Endothelial cell (in vitro differentiated cells): ENCODE data around the gene FAM83F. TPM values are rescaled to one million over a fixed set of nuclear protein-coding genes. Genes with fewer than 3 reads are reported as not detected.

ENCODE experiments used
- DNase-seq: peaks from one replicate; pipeline ENCODE4 v3.0.0; 2021; ENCODE audit warnings: low spot score
- H3K27ac Mint-ChIP-seq: one replicate; pipeline ENCODE4 v1.8.0; 2021; ENCODE audit warnings: mixed read lengths, inconsistent platforms; ENCODE audit not compliant: unreplicated experiment
- H3K27me3 Mint-ChIP-seq: one replicate; pipeline ENCODE4 v1.8.0; 2021; ENCODE audit warnings: mild to moderate bottlenecking, moderate library complexity, mixed read lengths, inconsistent platforms; ENCODE audit not compliant: unreplicated experiment
- H3K36me3 Mint-ChIP-seq: one replicate; pipeline ENCODE4 v1.8.0; 2021; ENCODE audit warnings: mild to moderate bottlenecking, low read depth, mixed read lengths, inconsistent platforms; ENCODE audit not compliant: unreplicated experiment
- H3K4me1 Mint-ChIP-seq: one replicate; pipeline ENCODE4 v1.8.0; 2021; ENCODE audit warnings: mild to moderate bottlenecking, mixed read lengths, inconsistent platforms; ENCODE audit not compliant: unreplicated experiment
- H3K4me3 Mint-ChIP-seq: one replicate; pipeline ENCODE4 v1.8.0; 2021; ENCODE audit warnings: mild to moderate bottlenecking, mixed read lengths, inconsistent platforms; ENCODE audit not compliant: unreplicated experiment
- H3K9me3 Mint-ChIP-seq: one replicate; pipeline ENCODE4 v1.8.0; 2021; ENCODE audit warnings: mixed read lengths, inconsistent platforms; ENCODE audit not compliant: unreplicated experiment
- total RNA-seq: library from RNA; stranded (reverse); fragmentation: NEBNext Ultra II Directional; extraction: Animal tissue kit (Norgen Biotek cat#: 25700); gene quantifications from one replicate; pipeline ENCODE4 v1.2.1, GENCODE V29; 2021; ENCODE audit not compliant: unreplicated experiment
- TF ChIP-seq, protein P1 (sequence below): fragments of 200-600 bp; sonication (generic); IDR thresholded peaks from one replicate; pipeline ENCODE4 v1.5.0; 2021; ENCODE audit warnings: antibody characterized with exemption; ENCODE audit not compliant: unreplicated experiment

Gene FAM83F
- total RNA-seq, 1 donor from 2014 or later = 3.5 TPM

DNA sequence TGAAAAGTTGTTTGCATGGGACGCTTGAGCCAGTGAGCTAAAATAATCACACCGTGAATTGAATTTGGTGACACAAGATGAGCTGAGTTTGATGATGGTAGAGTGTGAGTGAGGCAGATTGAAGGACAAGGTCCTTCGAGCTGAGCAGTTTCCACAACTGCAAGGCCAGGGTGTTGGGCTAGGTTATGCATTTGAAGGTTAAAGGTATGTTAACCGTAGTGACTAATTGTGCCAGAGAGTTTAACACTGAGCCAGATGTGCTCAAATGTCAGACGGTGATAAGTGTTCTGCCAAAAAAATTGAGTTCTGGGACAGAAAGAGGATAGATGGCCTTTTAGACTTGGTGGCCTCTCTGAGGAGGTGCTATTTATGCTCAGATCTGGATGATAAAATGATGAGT, 89.5 kb downstream of the FAM83F start:
- no peak for DNase-seq
- no peaks in the 10 kb centered on the region for H3K27me3 Mint-ChIP-seq
- TF ChIP-seq, protein P1, sequence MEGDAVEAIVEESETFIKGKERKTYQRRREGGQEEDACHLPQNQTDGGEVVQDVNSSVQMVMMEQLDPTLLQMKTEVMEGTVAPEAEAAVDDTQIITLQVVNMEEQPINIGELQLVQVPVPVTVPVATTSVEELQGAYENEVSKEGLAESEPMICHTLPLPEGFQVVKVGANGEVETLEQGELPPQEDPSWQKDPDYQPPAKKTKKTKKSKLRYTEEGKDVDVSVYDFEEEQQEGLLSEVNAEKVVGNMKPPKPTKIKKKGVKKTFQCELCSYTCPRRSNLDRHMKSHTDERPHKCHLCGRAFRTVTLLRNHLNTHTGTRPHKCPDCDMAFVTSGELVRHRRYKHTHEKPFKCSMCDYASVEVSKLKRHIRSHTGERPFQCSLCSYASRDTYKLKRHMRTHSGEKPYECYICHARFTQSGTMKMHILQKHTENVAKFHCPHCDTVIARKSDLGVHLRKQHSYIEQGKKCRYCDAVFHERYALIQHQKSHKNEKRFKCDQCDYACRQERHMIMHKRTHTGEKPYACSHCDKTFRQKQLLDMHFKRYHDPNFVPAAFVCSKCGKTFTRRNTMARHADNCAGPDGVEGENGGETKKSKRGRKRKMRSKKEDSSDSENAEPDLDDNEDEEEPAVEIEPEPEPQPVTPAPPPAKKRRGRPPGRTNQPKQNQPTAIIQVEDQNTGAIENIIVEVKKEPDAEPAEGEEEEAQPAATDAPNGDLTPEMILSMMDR = no peak
- no peaks in the 10 kb centered on the region for H3K36me3 Mint-ChIP-seq
- H3K4me3 Mint-ChIP-seq = no peak overlapping the region
- H3K4me1 Mint-ChIP-seq = no peaks in the 10 kb centered on the region
- H3K27ac Mint-ChIP-seq = no peak overlapping the region
- no peaks in the 10 kb centered on the region for H3K9me3 Mint-ChIP-seq

DNA sequence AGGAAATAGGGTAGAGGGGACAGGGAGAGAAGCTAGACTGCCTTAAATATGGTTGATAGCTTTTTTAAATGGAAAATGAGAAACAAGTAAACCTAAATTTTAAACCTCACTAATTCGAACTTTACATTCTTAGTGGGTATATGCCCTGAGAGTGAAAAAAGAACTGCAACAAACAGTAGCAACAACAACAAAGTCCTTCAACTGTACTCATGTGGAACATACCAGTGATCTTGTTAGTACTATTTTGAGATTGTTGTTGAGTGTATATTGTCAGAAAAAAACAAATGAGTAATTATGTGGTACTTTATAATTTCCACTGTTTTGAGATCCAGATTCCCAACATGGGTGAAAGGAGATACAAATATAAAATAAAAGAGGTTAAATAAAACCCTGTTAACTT, 94.1 kb downstream of the FAM83F start:
- no peak for DNase-seq
- Mint-ChIP-seq H3K4me3 (no peak overlapping the region), H3K4me1 (no peaks in the 10 kb centered on the region), H3K9me3 (no peaks in the 10 kb centered on the region), H3K27me3 (no peaks in the 10 kb centered on the region), H3K27ac (no peak overlapping the region), H3K36me3 (no peaks in the 10 kb centered on the region)
- TF ChIP-seq, protein P1 = no peak

Other genes with a start within 250 kb of the FAM83F start
- gene ENTHD1, start 101.2 kb upstream of the FAM83F start, total RNA-seq = not detected
- 20.5 TPM for gene GRAP2, start 93.9 kb upstream of the FAM83F start, total RNA-seq
- gene TMA7B, start 34.6 kb upstream of the FAM83F start, total RNA-seq = 1.0 TPM
- gene TNRC6B, start 183.0 kb downstream of the FAM83F start, total RNA-seq = 53.4 TPM